ENCODE results near the gene ZNF318. TPM values are rescaled to one million over a fixed set of nuclear protein-coding genes. Genes with fewer than 3 reads are reported as not detected.

The ZNF318 gene
- total RNA-seq, 1 experiment from 2014 or later = 24.3 TPM

- no peak for TF ChIP-seq ZNF425 (CRISPR knock-in tag; conservative IDR thresholded peaks at IDR 0.05)
- no peak for TF ChIP-seq E2F4 (CRISPR knock-in tag; IDR thresholded peaks at IDR 0.05; ENCODE audit: borderline replicate concordance, low read depth)
Measured at GRCh38 chr6:43304882-43305281, 64.6 kb downstream of the ZNF318 start (continued).

- no peak for DNase-seq (ENCODE audit: low spot score)
- no peak for ATAC-seq
- Mint-ChIP-seq H3K36me3 (peaks cover 5% of the 10 kb centered on the region), H3K9me3 (no peaks in the 10 kb centered on the region), H3K4me1 (peaks cover 23% of the 10 kb centered on the region), H3K27ac (no peak overlapping the region), H3K27me3 (ENCODE audit: low read depth) (0 out of 2 replicates have a peak, but pooled peaks cover 2% of the 10 kb centered on the region), H3K4me3 (no peak overlapping the region)
- CTCF ChIA-PET = interaction anchor here (2.3 kb wide), 1 partner anchor 30 kb away, joined by 6 read pairs; no protein-coding TSS in a partner anchor
- TF ChIP-seq TEAD1 (CRISPR knock-in tag; IDR thresholded peaks at IDR 0.05) = no peak
- TF ChIP-seq NR1H2 (CRISPR knock-in tag; IDR thresholded peaks at IDR 0.05) = no peak
- no peak for TF ChIP-seq E2F4 (CRISPR knock-in tag; IDR thresholded peaks at IDR 0.05; ENCODE audit: borderline replicate concordance, low read depth)
- no peak for TF ChIP-seq PREB (CRISPR knock-in tag; IDR thresholded peaks at IDR 0.05; ENCODE audit: borderline replicate concordance)
- TF ChIP-seq ZNF416 (CRISPR knock-in tag; IDR thresholded peaks at IDR 0.05) = no peak
- no peak for TF ChIP-seq ZNF423 (CRISPR knock-in tag; IDR thresholded peaks at IDR 0.05)
- TF ChIP-seq ZNF121 (CRISPR knock-in tag; IDR thresholded peaks at IDR 0.05) = no peak
- TF ChIP-seq FOXJ3 (CRISPR knock-in tag; IDR thresholded peaks at IDR 0.05; ENCODE audit: borderline replicate concordance) = no peak
- TF ChIP-seq CREM (CRISPR knock-in tag; IDR thresholded peaks at IDR 0.05) = no peak
- TF ChIP-seq USF2 (CRISPR knock-in tag; IDR thresholded peaks at IDR 0.05) = no peak
- TF ChIP-seq ESRRA (CRISPR knock-in tag; IDR thresholded peaks at IDR 0.05; ENCODE audit: borderline replicate concordance) = no peak
- no peak for TF ChIP-seq E2F1 (CRISPR knock-in tag; IDR thresholded peaks at IDR 0.05)
- no peak for TF ChIP-seq ZNF671 (CRISPR knock-in tag; IDR thresholded peaks at IDR 0.05)
- no peak for TF ChIP-seq GRHL2 (CRISPR knock-in tag; IDR thresholded peaks at IDR 0.05; ENCODE audit: insufficient replicate concordance, severe bottlenecking)
- TF ChIP-seq CBFB (CRISPR knock-in tag; IDR thresholded peaks at IDR 0.05; ENCODE audit: low read depth) = no peak
- TF ChIP-seq ATF2 (CRISPR knock-in tag; IDR thresholded peaks at IDR 0.05; ENCODE audit: borderline replicate concordance, low read depth) = no peak
- TF ChIP-seq ZNF317 (CRISPR knock-in tag; IDR thresholded peaks at IDR 0.05; ENCODE audit: borderline replicate concordance, low read depth) = no peak
- no peak for TF ChIP-seq RORB (CRISPR knock-in tag; IDR thresholded peaks at IDR 0.05)
- TF ChIP-seq ETV6 (CRISPR knock-in tag; IDR thresholded peaks at IDR 0.05) = no peak
- POLR2A ChIA-PET = no interaction called here
Measured at GRCh38 chr6:43304361-43304760, 65.1 kb downstream of the ZNF318 start.

Data from WTC11 (cell line).